Activated CD4-positive, alpha-beta T cell treated with anti-CD3 and anti-CD28 coated beads, Interleukin-10, Interleukin-2, amounts not matched to agents 100 ng/mL and 50 ng/mL, durations not matched to agents 16 hours and 8 hours (primary cell): ENCODE data around the gene TRIM45.

Source experiments
- DNase-seq: peaks from one replicate; pipeline ENCODE4 v3.0.0-alpha.2; 2020

The TRIM45 gene

GRCh38 chr1:117098287-117098890, 23.2 kb downstream of the TRIM45 start:
- DNase-seq, result no peak

DNA sequence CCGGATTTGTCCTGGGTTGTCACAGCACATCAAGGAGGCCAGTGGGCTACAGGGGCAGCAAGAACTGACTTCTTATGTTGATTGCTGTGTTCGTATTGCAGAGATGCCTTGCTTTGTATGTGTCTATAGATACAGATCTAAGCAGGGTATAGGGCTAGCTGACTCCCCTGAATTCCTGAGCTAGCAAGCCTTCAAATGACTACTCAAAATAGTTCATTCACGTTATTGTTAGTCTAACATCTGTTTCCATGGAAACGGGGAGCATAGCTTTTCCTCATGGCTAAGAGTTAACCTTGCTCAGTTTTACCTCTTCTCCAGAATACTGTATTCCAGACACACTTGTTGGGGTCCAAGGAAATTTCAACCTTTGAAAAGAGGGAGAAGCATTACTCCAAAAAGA, 24.1 kb downstream of the TRIM45 start:
- no peak for DNase-seq

GRCh38 chr1:117096951-117097408, 24.6 kb downstream of the TRIM45 start:
- no peak for DNase-seq

DNA sequence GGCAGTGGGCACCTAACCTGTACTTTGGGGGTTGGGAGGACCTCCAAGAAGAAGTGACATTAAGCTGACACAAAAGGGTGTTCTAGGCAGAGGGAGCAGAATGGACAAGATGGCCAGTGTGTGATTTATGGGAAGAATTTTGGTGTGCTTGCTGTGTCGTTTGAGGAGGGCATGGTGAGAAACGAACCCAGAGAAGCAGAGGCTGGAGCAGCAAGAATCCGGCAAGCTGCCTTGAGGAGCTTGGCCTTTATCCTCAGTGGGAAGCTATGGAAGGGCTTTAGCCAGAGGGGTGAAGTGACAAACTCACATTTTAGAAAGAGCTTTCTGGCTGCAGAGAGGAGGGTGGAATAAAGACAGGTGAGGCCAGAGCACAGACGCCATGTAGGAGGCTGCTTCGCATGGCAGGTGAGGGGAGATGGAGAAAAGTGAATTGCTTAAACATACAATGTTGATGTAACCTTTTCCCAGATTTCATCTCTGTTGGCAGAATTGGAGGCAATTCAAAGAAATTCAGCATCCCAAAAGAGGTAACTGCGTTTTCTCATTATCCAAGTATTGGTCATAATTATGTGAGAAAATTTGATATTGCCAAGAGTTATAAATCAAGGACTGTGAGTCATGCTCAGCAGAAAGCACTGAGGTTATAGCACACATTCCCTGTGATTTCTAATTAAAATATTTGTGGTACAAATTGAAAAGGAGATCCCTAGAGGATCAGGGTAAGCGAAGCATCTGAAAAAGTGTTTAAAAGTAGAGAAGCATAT, 26.5 kb downstream of the TRIM45 start:
- DNase-seq, result no peak

DNA sequence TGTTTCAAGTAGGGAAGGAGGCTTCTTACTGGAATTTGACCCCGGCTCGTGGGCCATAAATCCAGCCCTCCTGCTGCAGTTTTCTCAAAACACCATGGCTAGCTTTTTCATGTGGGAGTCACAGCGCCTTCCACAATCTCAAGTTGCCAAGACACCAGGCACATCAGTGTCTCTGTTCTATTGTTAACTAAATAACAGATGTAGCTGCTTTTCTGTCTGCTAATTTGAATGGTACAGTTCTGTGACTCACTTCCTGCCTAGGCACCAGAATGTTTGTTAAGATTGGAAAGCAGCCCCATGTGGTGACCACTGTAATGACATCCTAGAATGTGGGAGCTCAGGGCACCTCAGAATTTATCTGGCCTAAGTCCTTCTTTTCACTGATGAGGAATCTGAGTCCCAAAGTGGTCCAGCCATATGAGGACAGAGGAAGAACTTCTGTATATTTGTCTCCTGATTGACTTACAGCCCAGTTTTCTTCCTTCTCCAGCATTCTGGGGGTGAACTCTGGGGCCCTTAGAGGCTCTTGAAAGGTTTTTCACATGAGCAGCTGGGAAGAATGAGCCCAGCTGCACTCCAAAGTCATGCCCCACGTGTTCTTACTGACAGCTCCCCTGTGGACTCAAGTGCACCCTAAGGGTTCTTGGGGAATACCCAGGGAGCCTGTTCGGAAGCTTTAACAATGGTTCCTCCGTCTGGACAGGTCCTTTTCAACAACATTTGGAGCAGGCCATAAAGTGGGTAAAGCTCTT, 27.5 kb downstream of the TRIM45 start:
- DNase-seq, result peak; percentile 68

GRCh38 chr1:117093091-117093534, 28.4 kb downstream of the TRIM45 start:
- DNase-seq, result no peak

DNA sequence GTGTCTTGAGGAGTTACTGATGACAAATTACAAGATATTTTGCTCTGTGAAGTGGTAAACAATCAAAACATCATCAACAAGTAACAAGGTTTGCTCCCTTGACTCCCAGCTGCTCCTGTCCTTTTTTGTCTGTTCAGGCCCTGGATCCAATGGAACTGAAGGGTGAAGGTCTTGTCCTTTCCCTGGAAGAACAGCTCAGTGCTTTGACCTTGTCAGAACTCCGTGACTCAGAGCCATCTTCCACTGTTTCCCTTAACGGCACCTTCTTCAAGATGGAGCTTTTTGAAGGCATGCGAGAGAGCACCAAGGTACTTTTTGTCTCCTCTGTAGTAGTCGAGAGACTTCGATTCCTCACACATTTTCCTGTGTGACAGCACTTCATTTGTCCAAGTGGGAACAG, 29.0 kb downstream of the TRIM45 start:
- no peak for DNase-seq

DNA sequence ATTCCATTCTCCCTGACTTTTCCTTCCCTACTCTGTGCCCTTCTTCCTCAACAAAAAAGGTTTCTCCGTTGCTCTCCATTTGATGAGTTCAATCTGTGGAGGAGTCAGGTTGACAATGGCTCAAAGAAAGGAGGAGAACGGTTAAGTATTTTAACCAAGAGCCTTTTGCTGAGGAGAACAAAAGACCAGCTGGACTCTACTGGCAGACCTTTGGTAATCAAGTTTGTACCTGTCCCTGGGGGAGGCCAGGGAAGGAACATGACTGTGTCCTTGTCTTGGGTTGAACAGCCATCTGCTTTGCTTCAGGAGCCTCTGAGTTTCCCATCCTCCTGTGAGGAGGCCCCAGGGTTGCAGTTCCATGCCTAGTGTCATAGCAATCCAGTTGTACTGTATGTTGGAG, 31.6 kb downstream of the TRIM45 start:
- DNase-seq, result no peak

- no peak for DNase-seq
Observed at GRCh38 chr1:117087686-117088085, 33.9 kb downstream of the TRIM45 start.

GRCh38 chr1:117084231-117084630, 37.3 kb downstream of the TRIM45 start:
- DNase-seq, result no peak

GRCh38 chr1:117079737-117080136, 41.8 kb downstream of the TRIM45 start:
- no peak for DNase-seq

DNA sequence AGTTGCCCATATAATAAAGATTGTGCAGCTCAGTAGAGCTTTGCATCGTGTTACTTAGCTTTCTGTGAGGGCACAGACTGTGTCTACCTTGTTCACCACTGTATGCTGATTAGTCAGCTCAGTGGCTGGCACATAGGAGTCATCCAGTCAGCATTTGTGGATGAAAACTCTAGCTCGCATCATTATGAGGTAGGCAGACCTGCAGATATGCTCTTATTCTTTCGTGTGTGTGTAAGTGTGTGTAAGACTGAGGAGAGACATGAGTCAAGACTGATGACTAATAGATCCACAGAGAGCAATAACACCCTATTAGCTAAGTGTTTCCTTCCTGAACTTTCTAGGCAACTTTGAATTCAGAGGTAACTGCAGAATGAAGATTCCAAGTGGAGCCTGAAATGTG, 44.3 kb downstream of the TRIM45 start:
- peak; percentile 83 for DNase-seq

DNA sequence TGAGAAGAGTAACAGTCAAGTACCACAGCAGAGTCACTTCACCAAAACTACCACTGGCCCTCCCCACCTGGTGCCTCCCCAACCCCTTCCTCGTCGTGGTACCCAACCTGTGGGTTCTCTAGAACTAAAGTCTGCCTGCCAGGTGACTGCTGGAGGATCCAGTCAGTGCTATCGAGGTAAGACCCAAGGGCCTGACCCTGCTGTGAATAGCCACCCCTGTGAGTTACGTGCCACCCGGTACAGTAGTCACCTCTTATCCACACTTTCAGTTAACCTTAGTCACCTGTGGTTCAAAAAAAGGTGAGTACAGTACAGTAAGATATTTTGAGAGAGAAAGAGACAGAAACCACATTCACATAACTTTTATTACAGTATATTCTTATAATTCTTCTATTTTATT, 44.9 kb downstream of the TRIM45 start:
- DNase-seq, result no peak

DNA sequence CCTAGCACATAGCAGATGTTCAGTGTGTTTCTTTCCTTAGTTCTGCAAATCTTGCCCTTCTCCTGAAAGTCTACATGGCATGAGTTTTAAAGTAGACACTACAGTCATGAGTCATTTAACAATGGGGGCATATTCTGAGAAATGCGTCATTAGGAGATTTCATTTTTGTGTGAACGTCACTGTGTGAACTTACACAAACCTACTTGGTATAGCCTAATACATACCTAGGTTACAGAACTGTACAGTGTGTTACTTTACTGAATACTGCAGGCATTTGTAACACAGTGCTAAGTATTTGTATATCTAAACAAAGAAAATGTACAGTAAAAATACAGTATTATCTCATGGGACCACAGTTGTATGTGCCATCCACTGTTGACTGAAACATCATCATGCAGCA, 51.4 kb downstream of the TRIM45 start:
- peak; percentile 72 for DNase-seq

GRCh38 chr1:117069220-117069844, 52.2 kb downstream of the TRIM45 start:
- peak; percentile 17 for DNase-seq

- DNase-seq, result no peak
Observed at GRCh38 chr1:117068580-117068979, 53.0 kb downstream of the TRIM45 start.

DNA sequence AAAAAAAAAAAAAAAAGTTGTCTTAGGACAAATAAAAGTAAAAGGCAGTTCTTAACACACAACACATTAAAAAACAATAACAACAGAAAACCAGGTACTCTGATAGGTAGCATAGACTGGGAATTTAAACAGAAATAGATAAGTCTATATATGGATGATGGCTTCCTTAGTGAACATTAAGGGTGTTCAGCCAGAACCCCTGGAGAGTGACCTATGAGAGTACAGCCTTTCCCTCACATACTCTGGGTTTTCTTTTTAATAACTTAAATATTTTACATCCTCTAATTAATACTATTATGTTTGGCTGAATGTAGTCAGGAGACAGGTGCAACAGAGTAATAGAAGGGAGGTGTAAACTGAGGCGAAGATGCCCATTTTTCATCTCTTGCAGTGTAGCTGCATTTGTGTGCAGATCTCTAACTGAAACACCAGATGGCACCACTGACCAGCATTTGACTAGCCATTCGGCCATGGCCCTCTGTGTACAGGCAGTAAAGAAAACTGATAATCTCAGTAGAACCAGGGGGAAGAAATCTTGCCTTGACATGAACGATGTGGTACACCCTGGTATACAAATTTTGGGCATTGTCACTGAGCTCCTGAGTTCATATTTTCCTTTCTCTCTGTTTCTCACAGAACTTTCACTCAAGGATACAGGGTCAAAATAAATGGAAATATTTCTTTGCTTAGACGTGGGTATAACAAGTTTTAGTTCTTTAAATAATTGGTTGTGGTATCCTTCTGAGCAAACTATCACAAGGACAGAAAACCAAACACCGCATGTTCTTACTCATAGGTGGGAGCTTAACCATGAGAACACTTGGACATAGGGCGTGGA, 53.8 kb downstream of the TRIM45 start:
- peak; percentile 53 for DNase-seq

DNA sequence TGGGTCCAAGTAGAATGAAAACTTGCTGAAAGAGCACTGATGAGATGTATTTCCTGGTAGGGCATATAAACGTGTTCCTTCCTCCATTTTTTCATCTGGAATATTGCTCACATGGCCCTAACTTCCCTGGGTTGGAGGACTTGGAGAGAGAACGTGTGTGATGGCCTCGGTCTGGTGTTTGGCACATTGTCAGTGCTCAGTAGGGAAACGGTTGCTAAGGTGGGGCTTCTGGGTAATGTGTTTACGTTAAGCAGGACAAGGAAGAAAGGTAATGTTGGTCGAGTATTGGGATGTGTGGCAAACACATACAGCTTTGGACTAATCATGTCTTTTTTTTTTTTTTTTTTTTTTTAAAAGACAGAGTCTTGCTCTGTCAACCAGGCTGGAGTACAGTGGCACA, 55.2 kb downstream of the TRIM45 start:
- DNase-seq, result no peak

- DNase-seq, result peak; percentile 84
Observed at GRCh38 chr1:117061986-117062415, 59.5 kb downstream of the TRIM45 start.
